ENCODE measurements around the gene GOLGA7B.
A peak's percentile ranks its signal among the peaks of the same experiment; 100 is the strongest.

- TF ChIP-seq, protein P1, sequence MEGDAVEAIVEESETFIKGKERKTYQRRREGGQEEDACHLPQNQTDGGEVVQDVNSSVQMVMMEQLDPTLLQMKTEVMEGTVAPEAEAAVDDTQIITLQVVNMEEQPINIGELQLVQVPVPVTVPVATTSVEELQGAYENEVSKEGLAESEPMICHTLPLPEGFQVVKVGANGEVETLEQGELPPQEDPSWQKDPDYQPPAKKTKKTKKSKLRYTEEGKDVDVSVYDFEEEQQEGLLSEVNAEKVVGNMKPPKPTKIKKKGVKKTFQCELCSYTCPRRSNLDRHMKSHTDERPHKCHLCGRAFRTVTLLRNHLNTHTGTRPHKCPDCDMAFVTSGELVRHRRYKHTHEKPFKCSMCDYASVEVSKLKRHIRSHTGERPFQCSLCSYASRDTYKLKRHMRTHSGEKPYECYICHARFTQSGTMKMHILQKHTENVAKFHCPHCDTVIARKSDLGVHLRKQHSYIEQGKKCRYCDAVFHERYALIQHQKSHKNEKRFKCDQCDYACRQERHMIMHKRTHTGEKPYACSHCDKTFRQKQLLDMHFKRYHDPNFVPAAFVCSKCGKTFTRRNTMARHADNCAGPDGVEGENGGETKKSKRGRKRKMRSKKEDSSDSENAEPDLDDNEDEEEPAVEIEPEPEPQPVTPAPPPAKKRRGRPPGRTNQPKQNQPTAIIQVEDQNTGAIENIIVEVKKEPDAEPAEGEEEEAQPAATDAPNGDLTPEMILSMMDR (conservative IDR thresholded peaks at IDR 0.05), result peak; percentile 75
- TF ChIP-seq EZH2 (IDR thresholded peaks at IDR 0.05; ENCODE audit: low read depth), result no peak
These were observed 19.7 kb downstream of the GOLGA7B start for GRCh38 chr10:97869091-97870042.
